T-cell (primary cell): Measurements from ENCODE around the gene CAPN5. TPM values are rescaled to one million over a fixed set of nuclear protein-coding genes. Genes with fewer than 3 reads are reported as not detected.

Experiments used
- ATAC-seq, 4 experiments: fragments of 200-7000 bp in 3 of 4; fragments of 150-1000 bp in 1 of 4; cut with Tn5 transposase; replicated peaks in 1 of 4; 1 replicate in 3 of 4; 2 replicates in 1 of 4; pipeline ENCODE4 v1.10.0; 2021; ENCODE audit warnings: moderate library complexity in 3 of 4, mild to moderate bottlenecking in 2 of 4, moderate number of reproducible peaks in 1 of 4
- CTCF ChIA-PET, 2 donors: fragments of 300-600 bp; sonication (Branson Sonifier 250); formaldehyde crosslinking; loops; one replicate each; lab custom pipeline; 2022; ENCODE audit warnings: antibody characterized with exemption in 2 of 2; lab: Charles Lee
- POLR2A ChIA-PET, 2 donors: fragments of 300-600 bp; sonication (Branson Sonifier 250); formaldehyde crosslinking; loops; one replicate each; lab custom pipeline; 2022; ENCODE audit warnings: antibody characterized with exemption in 2 of 2; lab: Charles Lee
- DNase-seq, 35 experiments: peaks; one replicate each; pipeline versions ENCODE4 v3.0.0 to v3.0.0-alpha.2; 2013 to 2023
- H3K27ac ChIP-seq: one replicate; pipeline ENCODE4 v1.5.1; 2013; ENCODE audit warnings: low read length
- H3K27me3 ChIP-seq, 2 experiments: replicated peaks in 1 of 2; 1 replicate in 1 of 2; 2 replicates in 1 of 2; pipeline versions ENCODE4 v1.6.1 to v1.7.0; 2013; ENCODE audit warnings: low read length in 1 of 2, mixed read lengths in 1 of 2; ENCODE audit not compliant: control insufficient read depth in 2 of 2, insufficient read depth in 2 of 2; ENCODE audit errors: extremely low read depth in 1 of 2
- H3K36me3 ChIP-seq, 2 donors: 1 replicate in 1 of 2; 2 replicates in 1 of 2; pipeline versions ENCODE4 v1.6.1 to v1.7.0; 2013; ENCODE audit warnings: low read length in 1 of 2; ENCODE audit not compliant: control insufficient read depth in 2 of 2, insufficient read depth in 1 of 2; ENCODE audit errors: extremely low read depth in 1 of 2
- H3K4me1 ChIP-seq, 2 experiments: 1 replicate in 1 of 2; 2 replicates in 1 of 2; pipeline versions ENCODE4 v1.6.1 to v1.7.0; 2013; ENCODE audit warnings: low read length in 2 of 2, mixed read lengths in 1 of 2; ENCODE audit not compliant: insufficient read depth in 2 of 2, control insufficient read depth in 1 of 2; ENCODE audit errors: extremely low read depth in 1 of 2
- H3K4me3 ChIP-seq, 2 donors: 1 replicate in 1 of 2; 2 replicates in 1 of 2; pipeline versions ENCODE4 v1.5.1 to v1.7.0; 2013; ENCODE audit warnings: mild to moderate bottlenecking in 2 of 2, low read length in 1 of 2, moderate library complexity in 1 of 2; ENCODE audit not compliant: control insufficient read depth in 1 of 2; ENCODE audit errors: extremely low read depth in 1 of 2
- H3K9me3 ChIP-seq: 2 replicates; pipeline ENCODE4 v1.7.0; 2013
- H3K27ac Mint-ChIP-seq, 2 donors: one replicate each; pipeline ENCODE4 v1.8.0; 2020 to 2021; ENCODE audit warnings: mild to moderate bottlenecking in 2 of 2, mixed read lengths in 2 of 2
- H3K27me3 Mint-ChIP-seq, 2 donors: one replicate each; pipeline ENCODE4 v1.8.0; 2021 to 2022; ENCODE audit warnings: mixed read lengths in 2 of 2
- H3K36me3 Mint-ChIP-seq: one replicate; pipeline ENCODE4 v1.8.0; 2021; ENCODE audit warnings: mixed read lengths
- H3K4me1 Mint-ChIP-seq, 3 donors: one replicate each; pipeline ENCODE4 v1.8.0; 2020 to 2022; ENCODE audit warnings: mixed read lengths in 3 of 3, mild to moderate bottlenecking in 1 of 3
- H3K4me3 Mint-ChIP-seq, 3 donors: one replicate each; pipeline ENCODE4 v1.8.0; 2020 to 2022; ENCODE audit warnings: mild to moderate bottlenecking in 3 of 3, mixed read lengths in 3 of 3, moderate library complexity in 3 of 3
- H3K9me3 Mint-ChIP-seq, 3 donors: one replicate each; pipeline ENCODE4 v1.8.0; 2020 to 2022; ENCODE audit warnings: mixed read lengths in 3 of 3
- WGBS: methylation state at CpG from one replicate; pipeline ENCODE4 v1.1.5; 2013; ENCODE audit warnings: missing lambda C conversion rate; ENCODE audit not compliant: insufficient coverage; 5-methylcytosine and 5-hydroxymethylcytosine counted together
- total RNA-seq, 35 experiments: library from RNA in 6 of 35; stranded (reverse) in 6 of 35; fragments of 120-200 nt in 1 of 35; gene quantifications; one replicate each; pipeline versions ENCODE4 v1.2.1 to v1.2.4 and lab custom pipeline; 2013 to 2026

The CAPN5 gene
- total RNA-seq, 5 donors from 2014 or later (not counting 1 experiment from before 2014, with no cell fraction given), result 3.1 to 6.4 (median 4.0) TPM

DNA sequence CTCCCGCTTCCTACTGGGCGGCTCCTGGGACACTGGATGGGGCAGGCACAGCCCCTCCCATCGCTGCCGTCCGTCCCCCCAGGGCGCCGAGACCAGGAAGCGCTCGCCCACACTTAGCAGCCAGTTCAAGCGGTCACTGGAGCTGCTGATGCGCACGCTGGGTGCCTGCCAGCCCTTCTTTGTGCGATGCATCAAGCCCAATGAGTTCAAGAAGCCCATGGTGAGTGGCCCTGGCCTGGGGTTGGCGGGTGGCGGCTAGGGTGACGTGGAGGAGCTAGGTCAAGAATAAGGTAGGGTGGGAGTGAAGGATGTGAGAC, 105.9 kb downstream of the CAPN5 start:
- CTCF ChIA-PET, result no interaction called here
- WGBS, result 95% methylated on average over 14 of the region's 16 CpGs
- Histone ChIP-seq H3K27ac (no peak overlapping the region), H3K4me3 (no peak overlapping the region), H3K9me3 (no peaks in the 10 kb centered on the region), H3K4me1 (no peaks in the 10 kb centered on the region), H3K36me3 (no peaks in the 10 kb centered on the region), H3K27me3 (no peaks in the 10 kb centered on the region)
- ATAC-seq (no peak), DNase-seq (no peak)
- H3K27ac Mint-ChIP-seq, result no peak overlapping the region
- peaks cover 0 to 4% (median 0%) of the 10 kb centered on the region in 3 donors for H3K4me1 Mint-ChIP-seq
- POLR2A ChIA-PET, result no interaction called here
- no peak overlapping the region for H3K4me3 Mint-ChIP-seq
- H3K9me3 Mint-ChIP-seq, result no peaks in the 10 kb centered on the region
- H3K27me3 Mint-ChIP-seq, result no peaks in the 10 kb centered on the region
- no peaks in the 10 kb centered on the region for H3K36me3 Mint-ChIP-seq

DNA sequence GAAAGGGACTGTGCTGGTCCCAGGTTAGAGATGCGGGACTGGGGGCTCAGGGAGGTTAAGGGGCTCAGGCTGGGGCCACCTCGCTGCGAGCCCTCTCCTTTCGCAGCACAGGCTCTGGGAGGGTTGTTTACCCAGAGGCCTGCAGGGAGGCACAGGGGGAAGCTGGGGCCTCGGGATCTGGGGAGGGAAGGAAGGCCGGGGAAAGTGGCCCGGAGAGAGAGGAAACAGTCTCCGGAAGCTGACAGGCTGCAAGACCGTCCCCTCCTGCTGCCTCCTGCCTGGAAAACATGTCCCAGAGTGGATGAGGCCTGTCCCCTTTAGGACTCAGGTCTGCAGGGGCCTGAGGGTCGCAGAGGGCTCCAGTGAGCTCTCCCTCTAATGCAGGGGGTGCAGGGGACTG, 106.7 kb downstream of the CAPN5 start:
- no peaks in the 10 kb centered on the region for H3K36me3 ChIP-seq
- Mint-ChIP-seq H3K27ac (no peak overlapping the region), H3K9me3 (no peaks in the 10 kb centered on the region), H3K36me3 (no peaks in the 10 kb centered on the region), H3K4me3 (no peak overlapping the region), H3K27me3 (no peaks in the 10 kb centered on the region), H3K4me1 (peaks cover 0 to 4% (median 0%) of the 10 kb centered on the region in 3 donors)
- no peaks in the 10 kb centered on the region for H3K27me3 ChIP-seq
- WGBS, result 84% methylated on average over 7 of the region's 10 CpGs
- DNase-seq, result no peak
- ChIA-PET POLR2A (no interaction called here), CTCF (no interaction called here)
- no peaks in the 10 kb centered on the region for H3K4me1 ChIP-seq
- no peak for ATAC-seq
- no peak overlapping the region for H3K27ac ChIP-seq
- no peak overlapping the region for H3K4me3 ChIP-seq
- no peaks in the 10 kb centered on the region for H3K9me3 ChIP-seq

DNA sequence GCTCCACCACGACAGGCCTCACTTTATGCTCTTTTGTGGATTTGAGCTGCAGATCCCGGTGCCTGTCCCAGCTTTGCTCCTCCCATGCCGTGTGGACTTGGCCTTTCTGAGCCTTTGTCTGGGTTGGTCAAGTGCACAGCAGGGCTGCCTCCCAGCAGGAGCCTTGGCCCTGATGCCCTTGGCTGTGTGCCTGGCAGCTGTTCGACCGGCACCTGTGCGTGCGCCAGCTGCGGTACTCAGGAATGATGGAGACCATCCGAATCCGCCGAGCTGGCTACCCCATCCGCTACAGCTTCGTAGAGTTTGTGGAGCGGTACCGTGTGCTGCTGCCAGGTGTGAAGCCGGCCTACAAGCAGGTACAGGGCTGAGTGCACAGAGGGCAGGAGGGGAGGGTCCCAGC, 107.8 kb downstream of the CAPN5 start:
- Histone ChIP-seq H3K4me1 (no peaks in the 10 kb centered on the region), H3K9me3 (no peaks in the 10 kb centered on the region), H3K27me3 (peaks cover 0 to 1% of the 10 kb centered on the region in 2 experiments), H3K36me3 (no peaks in the 10 kb centered on the region), H3K27ac (no peak overlapping the region), H3K4me3 (no peak overlapping the region)
- H3K4me3 Mint-ChIP-seq, result no peak overlapping the region
- H3K36me3 Mint-ChIP-seq, result no peaks in the 10 kb centered on the region
- ChIA-PET POLR2A (no interaction called here), CTCF (no interaction called here)
- H3K9me3 Mint-ChIP-seq, result no peaks in the 10 kb centered on the region
- no peaks in the 10 kb centered on the region for H3K27me3 Mint-ChIP-seq
- no peak overlapping the region for H3K27ac Mint-ChIP-seq
- 91% methylated on average over 15 of the region's 16 CpGs for WGBS
- DNase-seq (no peak), ATAC-seq (no peak)
- peaks cover 0 to 4% (median 0%) of the 10 kb centered on the region in 3 donors for H3K4me1 Mint-ChIP-seq

GRCh38 chr11:77175021-77175842, 108.5 kb downstream of the CAPN5 start:
- Mint-ChIP-seq H3K27ac (no peak overlapping the region), H3K36me3 (no peaks in the 10 kb centered on the region), H3K4me1 (peaks cover 0 to 4% (median 0%) of the 10 kb centered on the region in 3 donors), H3K27me3 (no peaks in the 10 kb centered on the region), H3K9me3 (no peaks in the 10 kb centered on the region), H3K4me3 (no peak overlapping the region)
- ChIA-PET POLR2A (interaction anchor here in 1 of 2 donors (0.6 kb wide), 1 partner anchor 264 kb away, joined by 4 read pairs; no protein-coding TSS in a partner anchor), CTCF (no interaction called here)
- DNase-seq (no peak), ATAC-seq (no peak)
- no peaks in the 10 kb centered on the region for H3K9me3 ChIP-seq
- H3K27me3 ChIP-seq, result peaks cover 0 to 4% of the 10 kb centered on the region in 2 experiments
- H3K4me3 ChIP-seq, result no peak overlapping the region
- whole genome bisulfite sequencing, result 77% methylated on average over 10 of the region's 15 CpGs
- H3K4me1 ChIP-seq, result no peaks in the 10 kb centered on the region
- no peaks in the 10 kb centered on the region for H3K36me3 ChIP-seq
- no peak overlapping the region for H3K27ac ChIP-seq

Other genes with a start within 250 kb of the CAPN5 start
- 1 to 10 TPM; 4.3 to 9.0 (median 5.2) TPM for gene ACER3, start 206.1 kb upstream of the CAPN5 start, total RNA-seq
- under 1 TPM in 1 of 5 donors, not detected in 4; 0.19 TPM for gene B3GNT6, start 32.6 kb upstream of the CAPN5 start, total RNA-seq
- under 1 TPM in 1 of 5 donors, not detected in 4; 0.79 TPM for gene OMP, start 35.9 kb downstream of the CAPN5 start, total RNA-seq
- gene MYO7A, start 61.3 kb downstream of the CAPN5 start, total RNA-seq, result 1 to 10 TPM in 1 of 5 donors, under 1 TPM in 4; 0.15 to 1.7 (median 0.44) TPM
- not detected for gene GDPD4, start 234.7 kb downstream of the CAPN5 start, total RNA-seq